Adrenal gland (tissue), 5 donors: ENCODE results near the gene NHEJ1.

Experiments used
- CTCF ChIP-seq, 6 experiments: fragments of 450-650 bp in 4 of 6; fragments of 200-600 bp in 2 of 6; sonication (generic) in 1 of 6; IDR thresholded peaks; 1 replicate in 5 of 6; 2 replicates in 1 of 6; pipeline versions ENCODE4 v1.5.1 to v1.8.0; 2016 to 2021; ENCODE audit warnings: antibody characterized with exemption in 6 of 6, mild to moderate bottlenecking in 2 of 6, moderate library complexity in 1 of 6
- POLR2A ChIP-seq, 2 donors: fragments of 450-650 bp; IDR thresholded peaks; one replicate each; pipeline ENCODE4 v1.6.1; 2017; ENCODE audit warnings: antibody characterized with exemption in 2 of 2, mild to moderate bottlenecking in 2 of 2, moderate library complexity in 1 of 2
- donor health status: DM: no; HTN: no; CAD: no.

GRCh38 chr2:219176818-219177551, 16.4 kb upstream of the NHEJ1 start, which contains the start of gene CNPPD1:
- TF ChIP-seq CTCF (IDR thresholded peaks at IDR 0.05): peak in 1 of 6 experiments; percentile 3
- peak; percentile 79 to 85 for TF ChIP-seq POLR2A (IDR thresholded peaks at IDR 0.05)
